Measurements from ENCODE around the gene PUM1.
"Not testable (repeated sequence)": the region's sequence is repeated elsewhere in the genome, so short reads cannot be mapped to it uniquely, and the experiment has no call there.

The PUM1 gene

GRCh38 chr1:30964706-30965105, 100.8 kb downstream of the PUM1 start:
- no peak for DNase-seq (ENCODE audit: low read depth, low spot score)

- no peak for DNase-seq (ENCODE audit: low read depth, low spot score)
Observed at GRCh38 chr1:30962609-30963508, 102.7 kb downstream of the PUM1 start.

DNA sequence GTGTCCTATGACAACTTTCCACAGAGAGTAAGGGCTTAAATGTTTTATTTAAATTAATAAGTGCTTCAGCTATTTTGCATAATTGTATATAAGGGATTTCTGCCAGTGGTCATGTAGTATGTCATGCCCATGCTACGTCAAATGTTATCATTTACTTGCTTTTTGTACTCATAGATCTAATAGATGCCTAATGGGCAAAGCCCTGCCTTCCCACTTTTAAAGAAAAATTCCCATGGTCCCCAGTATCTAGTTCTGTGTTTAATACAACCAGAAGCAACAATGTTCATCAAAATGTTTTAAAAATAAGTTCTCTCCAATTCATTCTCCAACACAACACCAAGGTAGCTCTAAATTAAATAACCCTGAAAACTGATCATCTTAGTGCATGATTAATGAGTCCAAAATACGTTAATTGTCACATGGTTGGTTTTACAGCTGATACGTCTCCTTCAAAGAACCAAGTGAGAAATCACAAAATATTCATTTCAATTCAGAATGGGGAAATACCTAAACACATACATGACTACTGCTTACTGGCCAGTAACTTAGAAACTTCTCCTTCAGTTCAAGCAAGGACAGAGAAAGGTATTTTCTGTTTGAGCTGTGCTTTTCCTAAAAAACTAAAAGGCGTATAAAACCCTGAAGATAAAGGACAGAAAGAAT, 107.8 kb downstream of the PUM1 start:
- DNase-seq (ENCODE audit: low read depth, low spot score) = no peak

DNA sequence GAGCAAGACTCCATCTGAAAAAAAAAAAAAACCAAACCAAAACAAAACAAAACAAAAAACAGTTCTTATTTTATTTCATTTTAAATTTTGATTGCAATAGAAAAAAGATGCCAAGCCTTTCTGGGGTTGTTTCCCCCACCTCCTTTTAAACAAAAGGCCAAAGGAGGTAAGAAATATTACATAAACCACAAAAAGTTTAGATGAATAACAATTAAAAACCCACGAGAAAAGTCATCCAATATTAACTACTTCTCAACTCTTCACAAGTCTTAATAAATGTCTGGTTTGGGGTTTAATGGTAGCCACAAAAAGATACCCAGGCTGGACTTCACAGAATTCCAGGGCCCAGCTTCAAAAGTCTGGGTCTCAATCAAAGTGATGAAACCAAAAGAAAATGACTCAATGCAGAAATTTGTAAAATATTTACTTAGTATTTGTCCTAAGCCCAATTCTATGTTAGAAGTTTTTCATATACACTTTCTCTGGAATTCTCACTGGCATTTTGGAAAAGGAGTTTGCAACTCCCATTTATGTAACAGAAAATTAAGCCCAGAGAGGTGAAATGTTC, 110.0 kb downstream of the PUM1 start:
- DNase-seq (ENCODE audit: low read depth, low spot score) = no peak

- DNase-seq (ENCODE audit: low read depth, low spot score) = no peak
Observed at GRCh38 chr1:30953685-30954084, 111.8 kb downstream of the PUM1 start.

- DNase-seq (ENCODE audit: low read depth, low spot score) = no peak
Observed at GRCh38 chr1:30952098-30952497, 113.4 kb downstream of the PUM1 start.

GRCh38 chr1:30950700-30951099, 114.8 kb downstream of the PUM1 start:
- no peak for DNase-seq (ENCODE audit: low read depth, low spot score)

DNA sequence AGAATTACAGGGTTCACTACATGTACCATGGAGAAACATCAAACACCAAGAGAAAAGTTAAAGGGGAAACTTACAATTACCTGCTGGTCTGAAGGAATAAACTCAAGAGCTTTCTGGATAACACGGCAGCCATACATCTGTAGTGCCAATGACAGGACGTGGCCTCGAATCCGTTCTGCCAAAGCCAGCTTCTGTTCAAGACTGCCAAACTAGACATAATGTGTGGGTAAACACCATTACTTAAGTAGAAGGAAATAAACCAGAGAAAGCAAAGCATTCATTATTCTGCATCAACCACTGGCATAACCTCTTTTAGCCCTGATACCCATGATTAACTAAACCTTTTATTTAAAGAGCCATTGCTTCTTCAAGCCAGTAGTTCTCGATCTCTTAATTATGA, 115.5 kb downstream of the PUM1 start:
- DNase-seq (ENCODE audit: low read depth, low spot score) = no peak

DNA sequence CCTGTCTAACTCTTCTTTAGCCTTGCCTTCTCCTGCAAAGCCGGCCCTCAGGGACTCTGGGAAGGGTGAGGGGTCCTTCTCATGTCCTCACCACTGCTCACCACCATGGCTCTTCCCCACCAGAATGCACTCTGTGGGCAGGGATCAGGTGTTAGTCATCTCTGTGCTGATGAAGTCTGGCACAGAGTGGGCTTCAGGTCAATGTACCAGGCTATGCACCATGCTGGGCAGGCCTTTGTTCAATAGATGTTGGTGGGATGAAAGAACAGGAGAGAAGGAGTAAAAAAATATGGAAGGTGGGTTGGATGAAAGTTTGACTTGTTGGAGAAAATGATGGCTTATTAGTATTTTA, 116.1 kb downstream of the PUM1 start:
- not testable (repeated sequence) for DNase-seq (ENCODE audit: low read depth, low spot score)

GRCh38 chr1:30948813-30949486, 116.6 kb downstream of the PUM1 start:
- DNase-seq (ENCODE audit: low read depth, low spot score) = not testable (repeated sequence)

DNA sequence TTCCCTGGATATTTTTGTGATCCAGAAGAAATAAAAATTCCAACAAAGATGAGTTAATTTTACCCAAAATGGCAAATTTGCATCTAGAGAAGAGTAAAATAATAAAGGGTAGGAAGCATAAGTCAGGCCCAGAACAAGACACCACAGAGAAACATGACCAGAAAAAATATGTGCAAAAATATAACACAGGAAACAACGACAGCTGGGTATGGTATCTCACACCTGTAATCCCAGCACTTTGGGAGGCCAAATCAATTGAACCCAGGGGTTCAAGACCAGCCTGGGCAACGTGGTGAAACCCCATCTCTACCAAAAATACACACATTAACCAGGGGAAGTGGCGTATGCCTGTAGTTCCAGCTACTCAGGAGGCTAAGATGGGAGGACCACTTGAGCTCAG, 117.2 kb downstream of the PUM1 start:
- DNase-seq (ENCODE audit: low read depth, low spot score) = no peak

GRCh38 chr1:30947212-30947611, 118.3 kb downstream of the PUM1 start:
- no peak for DNase-seq (ENCODE audit: low read depth, low spot score)

GRCh38 chr1:30942326-30942963, 123.1 kb downstream of the PUM1 start:
- no peak for DNase-seq (ENCODE audit: low read depth, low spot score)

- no peak for DNase-seq (ENCODE audit: low read depth, low spot score)
Observed at GRCh38 chr1:30940541-30940940, 125.0 kb downstream of the PUM1 start.

DNA sequence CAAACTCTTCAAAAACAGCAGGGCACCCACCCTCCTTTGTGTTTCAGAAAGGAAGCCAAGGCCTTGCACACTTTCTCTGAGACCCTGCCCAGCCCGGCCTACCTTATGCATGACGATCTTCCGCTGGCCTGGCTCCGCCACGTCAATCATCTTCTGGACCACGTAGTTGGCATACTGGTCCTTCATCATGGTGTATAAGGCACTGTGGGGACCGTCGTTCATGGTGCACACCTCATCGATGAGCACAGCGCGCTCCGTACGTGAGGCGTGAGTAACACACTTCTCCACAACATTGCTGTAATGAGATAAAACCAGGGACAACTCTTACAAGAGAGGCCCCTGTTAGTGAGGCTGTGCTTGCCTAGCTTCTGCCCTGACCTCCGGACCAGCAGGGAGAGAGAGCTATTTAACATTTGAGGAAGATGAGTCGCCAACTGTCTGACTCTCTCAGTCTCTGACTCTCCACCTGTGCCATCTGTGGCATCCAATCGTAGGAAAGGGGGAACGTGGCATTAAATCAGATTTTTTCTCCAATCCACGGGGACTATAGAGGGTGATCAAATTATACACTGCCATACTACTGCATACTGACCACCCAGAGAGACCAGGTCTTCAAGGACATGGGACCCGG, 128.9 kb downstream of the PUM1 start:
- DNase-seq (ENCODE audit: low read depth, low spot score) = no peak

DNA sequence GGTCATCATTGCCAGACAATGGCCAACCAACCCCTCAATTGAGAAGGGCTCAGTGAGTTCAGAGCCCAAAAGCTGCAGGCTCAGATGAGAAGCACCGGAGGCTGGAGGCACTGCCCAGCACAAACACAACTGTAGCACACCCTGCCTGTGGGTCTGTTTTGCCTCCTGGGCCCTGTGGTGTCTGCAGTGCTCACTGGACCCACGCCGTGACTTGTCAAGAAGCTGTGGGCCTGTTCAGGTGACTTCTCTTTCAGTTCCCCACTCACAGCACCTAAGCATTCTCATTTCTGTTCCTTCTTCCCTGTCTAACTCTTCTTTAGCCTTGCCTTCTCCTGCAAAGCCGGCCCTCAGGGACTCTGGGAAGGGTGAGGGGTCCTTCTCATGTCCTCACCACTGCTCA, 129.8 kb downstream of the PUM1 start:
- DNase-seq (ENCODE audit: low read depth, low spot score) = not testable (repeated sequence)

DNA sequence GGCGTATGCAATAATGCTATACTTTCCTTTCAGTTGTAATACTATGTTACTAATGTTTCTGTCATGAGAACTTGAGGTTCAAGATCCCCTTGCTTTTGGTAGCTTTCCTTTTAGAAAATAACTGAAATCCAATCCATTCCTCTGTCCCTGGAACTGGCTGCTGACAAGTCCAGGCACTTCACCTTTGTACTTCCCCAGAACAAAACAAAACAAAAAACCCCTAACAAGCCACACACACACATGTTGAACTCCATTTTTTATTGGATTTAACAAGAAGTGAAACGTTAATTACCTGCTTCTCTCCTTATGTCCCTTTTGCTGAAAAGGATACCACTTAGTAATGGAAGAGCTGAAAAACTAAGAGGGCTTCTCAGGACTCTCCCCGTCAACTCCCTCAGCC, 130.9 kb downstream of the PUM1 start:
- DNase-seq (ENCODE audit: low read depth, low spot score) = no peak

DNA sequence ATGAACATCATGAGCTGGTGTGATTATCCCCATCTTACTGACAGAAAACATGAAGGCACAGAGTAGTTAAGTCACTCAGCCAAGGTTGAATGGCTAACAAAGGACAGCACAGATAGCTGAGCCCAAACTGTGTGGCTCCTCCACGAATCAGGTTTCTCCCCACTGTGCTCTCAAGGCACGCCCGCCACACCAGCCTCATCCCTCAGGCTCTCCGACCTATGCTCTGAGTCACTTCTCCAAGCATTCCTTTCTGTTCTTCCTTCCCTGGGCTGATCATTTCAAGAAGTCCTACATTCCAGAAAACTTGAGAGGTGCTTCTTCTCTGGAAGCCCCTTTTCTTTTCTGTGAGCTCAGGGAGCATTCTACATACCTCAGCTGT, 131.7 kb downstream of the PUM1 start:
- DNase-seq (ENCODE audit: low read depth, low spot score) = no peak

DNA sequence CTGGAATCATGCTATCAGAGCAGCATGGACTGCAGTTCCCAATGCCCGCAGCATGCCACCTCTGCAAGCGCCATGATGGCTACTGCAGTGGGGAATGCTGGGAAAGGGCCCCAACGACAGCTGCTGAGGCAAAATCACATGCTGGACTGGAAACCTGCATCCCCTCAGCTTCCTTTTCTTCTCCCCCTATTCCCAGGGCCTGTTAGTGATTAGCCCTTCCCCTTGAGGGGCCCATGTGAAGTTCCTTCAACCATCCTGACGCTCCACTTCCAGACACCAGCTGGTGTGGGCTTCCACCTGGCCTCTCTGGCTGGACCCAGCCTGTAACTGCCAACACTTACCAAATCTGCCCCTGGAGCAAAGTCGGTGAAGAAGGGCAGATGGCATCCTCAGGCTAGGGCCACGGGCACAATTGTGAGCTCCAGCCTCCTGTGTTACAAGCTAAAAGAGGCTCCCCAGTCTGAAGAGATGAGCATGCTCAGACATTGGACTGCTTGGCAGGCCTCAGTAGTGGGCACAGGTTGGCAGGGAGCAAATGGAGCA, 134.8 kb downstream of the PUM1 start:
- no peak for DNase-seq (ENCODE audit: low read depth, low spot score)

GRCh38 chr1:30929944-30930525, 135.5 kb downstream of the PUM1 start:
- no peak for DNase-seq (ENCODE audit: low read depth, low spot score)
